ENCODE results near the gene ADGRD1.

The ADGRD1 gene

GRCh38 chr12:130938186-130938585, 15.5 kb upstream of the ADGRD1 start:
- no peak for DNase-seq

- no peak for DNase-seq
Measured at GRCh38 chr12:130944878-130945277, 8.8 kb upstream of the ADGRD1 start.

GRCh38 chr12:130945786-130946492, 7.8 kb upstream of the ADGRD1 start:
- no peak for DNase-seq

- DNase-seq: no peak
Measured at GRCh38 chr12:130947028-130947613, 6.6 kb upstream of the ADGRD1 start.

- no peak for DNase-seq
Measured at GRCh38 chr12:130948136-130948535, 5.6 kb upstream of the ADGRD1 start.

- no peak for DNase-seq
Measured at GRCh38 chr12:130948751-130949150, 5.0 kb upstream of the ADGRD1 start.

- DNase-seq: no peak
Measured at GRCh38 chr12:130949806-130950205, 3.9 kb upstream of the ADGRD1 start.

- DNase-seq: no peak
Measured at GRCh38 chr12:130951636-130952035, 2.1 kb upstream of the ADGRD1 start.

GRCh38 chr12:130952171-130952954, 1.3 kb upstream of the ADGRD1 start:
- no peak for DNase-seq

GRCh38 chr12:130954544-130954831, 781 bp downstream of the ADGRD1 start:
- no peak for DNase-seq

GRCh38 chr12:130955238-130955816, 1.6 kb downstream of the ADGRD1 start:
- DNase-seq: no peak

- DNase-seq: no peak
Measured at GRCh38 chr12:130956009-130956408, 2.3 kb downstream of the ADGRD1 start.

- DNase-seq: no peak
Measured at GRCh38 chr12:130956456-130957303, 3.0 kb downstream of the ADGRD1 start.

- DNase-seq: no peak
Measured at GRCh38 chr12:130957304-130957621, 3.6 kb downstream of the ADGRD1 start.

- no peak for DNase-seq
Measured at GRCh38 chr12:130958557-130959140, 4.9 kb downstream of the ADGRD1 start.

GRCh38 chr12:130959632-130960031, 5.9 kb downstream of the ADGRD1 start:
- DNase-seq: no peak

- no peak for DNase-seq
Measured at GRCh38 chr12:130960058-130960457, 6.4 kb downstream of the ADGRD1 start.

GRCh38 chr12:130960787-130961186, 7.1 kb downstream of the ADGRD1 start:
- no peak for DNase-seq

GRCh38 chr12:130961921-130962451, 8.3 kb downstream of the ADGRD1 start:
- DNase-seq: no peak

- DNase-seq: no peak
Measured at GRCh38 chr12:130965214-130965613, 11.5 kb downstream of the ADGRD1 start.

GRCh38 chr12:130965668-130966067, 12.0 kb downstream of the ADGRD1 start:
- no peak for DNase-seq

- no peak for DNase-seq
Measured at GRCh38 chr12:130966443-130967030, 12.8 kb downstream of the ADGRD1 start.

Data from hematopoietic multipotent progenitor cell treated with erythropoietin and hydrocortisone succinate and interleukin-3 and kit ligand, for 8 days (in vitro differentiated cells).